ENCODE results near the gene CHCHD1. TPM values are rescaled to one million over a fixed set of nuclear protein-coding genes. Genes with fewer than 3 reads are reported as not detected.

Gene CHCHD1
- total and polyA plus RNA-seq, 4 experiments from 2014 or later = 21.8 to 56.0 (median 28.5) TPM

GRCh38 chr10:73818402-73818801 is 36.6 kb downstream of the CHCHD1 start:
- intact Hi-C loops (cut with micrococcal nuclease) = no loop called here
- no peak overlapping the region for H3K4me3 Mint-ChIP-seq
- no peaks in the 10 kb centered on the region for H3K9me3 ChIP-seq (ENCODE audit: control insufficient read depth in 1 of 2, low read length in 2 of 2)
- no peaks in the 10 kb centered on the region for H3K4me1 ChIP-seq (ENCODE audit: insufficient read depth, low read length)
- no peak for DNase-seq
- no peak overlapping the region for H3K27ac ChIP-seq (ENCODE audit: low read depth, low read length)
- peaks cover 47% of the 10 kb centered on the region for H3K36me3 ChIP-seq (ENCODE audit: insufficient read depth, low read length)
- ChIA-PET CTCF (ENCODE audit: partially characterized antibody) (interaction anchor here (1.0 kb wide), 1 partner anchor 61 kb away, joined by 3 read pairs; no protein-coding TSS in a partner anchor), POLR2A (ENCODE audit: partially characterized antibody) (interaction anchor here (1.6 kb wide), 1 partner anchor 46 kb away, joined by 6 read pairs; a partner anchor contains a TSS)
- H3K27ac Mint-ChIP-seq = peak overlapping the region in 2 of 7 donors; percentile 42 to 70
- no peaks in the 10 kb centered on the region for H3K9me3 Mint-ChIP-seq
- no peaks in the 10 kb centered on the region for H3K27me3 Mint-ChIP-seq
- H3K4me1 Mint-ChIP-seq = peaks cover 0 to 4% (median 2%) of the 10 kb centered on the region in 4 donors
- H3K36me3 Mint-ChIP-seq = peaks cover 49 to 69% of the 10 kb centered on the region in 2 donors
- H3K27me3 ChIP-seq (ENCODE audit: insufficient read depth, low read length) = no peaks in the 10 kb centered on the region
- H3K4me3 ChIP-seq (ENCODE audit: low read length in 2 of 2) = no peak overlapping the region

DNA sequence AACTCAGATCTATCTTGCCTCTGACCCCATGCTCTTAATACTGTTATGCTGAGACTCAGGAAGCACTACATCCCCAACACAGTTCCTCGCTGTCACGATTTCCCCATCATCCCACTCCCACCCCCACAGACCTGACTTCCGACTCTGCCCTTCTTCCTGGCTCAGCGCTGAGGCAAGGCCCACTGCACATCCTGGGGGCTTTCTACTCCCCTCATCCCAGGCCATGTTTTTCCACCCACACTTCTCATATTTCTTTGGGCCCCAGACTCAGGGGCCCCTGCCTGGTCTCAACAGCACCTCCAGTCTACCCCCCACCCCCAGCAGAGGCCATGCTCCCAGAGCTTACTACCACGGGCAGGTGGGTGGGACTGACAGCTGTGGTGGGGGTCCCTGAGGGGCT is 37.2 kb downstream of the CHCHD1 start:
- Mint-ChIP-seq H3K4me1 (peaks cover 0 to 3% (median under 1%) of the 10 kb centered on the region in 4 donors), H3K27me3 (no peaks in the 10 kb centered on the region), H3K27ac (peak overlapping the region in 3 of 7 donors; percentile 13 to 29 (median 25)), H3K4me3 (no peak overlapping the region), H3K9me3 (no peaks in the 10 kb centered on the region), H3K36me3 (peaks cover 44 to 70% of the 10 kb centered on the region in 2 donors)
- Histone ChIP-seq H3K27me3 (ENCODE audit: insufficient read depth, low read length) (no peaks in the 10 kb centered on the region), H3K27ac (ENCODE audit: low read depth, low read length) (no peak overlapping the region), H3K4me1 (ENCODE audit: insufficient read depth, low read length) (no peaks in the 10 kb centered on the region), H3K9me3 (ENCODE audit: control insufficient read depth in 1 of 2, low read length in 2 of 2) (no peaks in the 10 kb centered on the region), H3K4me3 (ENCODE audit: low read length in 2 of 2) (no peak overlapping the region), H3K36me3 (ENCODE audit: insufficient read depth, low read length) (peaks cover 47% of the 10 kb centered on the region)
- no peak for DNase-seq
- intact Hi-C loops (cut with micrococcal nuclease) = no loop called here
- ChIA-PET POLR2A (ENCODE audit: partially characterized antibody) (interaction anchor here (1.6 kb wide), 1 partner anchor 47 kb away, joined by 6 read pairs; a partner anchor contains a TSS), CTCF (ENCODE audit: partially characterized antibody) (interaction anchor here (0.5 to 1.0 kb wide), 2 partner anchors 60 to 139 kb away, joined by 3 to 4 read pairs; no protein-coding TSS in a partner anchor)

GRCh38 chr10:73819513-73820093 is 37.8 kb downstream of the CHCHD1 start:
- ChIA-PET POLR2A (ENCODE audit: partially characterized antibody) (interaction anchor here (1.6 kb wide), 1 partner anchor 47 kb away, joined by 6 read pairs; a partner anchor contains a TSS), CTCF (ENCODE audit: partially characterized antibody) (interaction anchor here (0.5 kb wide), 1 partner anchor 139 kb away, joined by 4 read pairs; no protein-coding TSS in a partner anchor)
- intact Hi-C loops (cut with micrococcal nuclease) = no loop called here

GRCh38 chr10:73823391-73823790 is 41.5 kb downstream of the CHCHD1 start:
- peaks cover 31 to 70% of the 10 kb centered on the region in 2 donors for H3K36me3 Mint-ChIP-seq
- Histone ChIP-seq H3K4me3 (ENCODE audit: low read length in 2 of 2) (no peak overlapping the region), H3K4me1 (ENCODE audit: insufficient read depth, low read length) (no peaks in the 10 kb centered on the region), H3K9me3 (ENCODE audit: control insufficient read depth in 1 of 2, low read length in 2 of 2) (no peaks in the 10 kb centered on the region), H3K27ac (ENCODE audit: low read depth, low read length) (no peak overlapping the region), H3K36me3 (ENCODE audit: insufficient read depth, low read length) (peaks cover 32% of the 10 kb centered on the region), H3K27me3 (ENCODE audit: insufficient read depth, low read length) (no peaks in the 10 kb centered on the region)
- DNase-seq = no peak
- intact Hi-C loops (cut with micrococcal nuclease) = no loop called here
- ChIA-PET POLR2A (ENCODE audit: partially characterized antibody) (no interaction called here), CTCF (ENCODE audit: partially characterized antibody) (interaction anchor here (2.3 kb wide), 1 partner anchor 56 kb away, joined by 8 read pairs; no protein-coding TSS in a partner anchor)
- peak overlapping the region in 3 of 7 donors; percentile 36 to 61 (median 60) for H3K27ac Mint-ChIP-seq
- H3K27me3 Mint-ChIP-seq = no peaks in the 10 kb centered on the region
- H3K9me3 Mint-ChIP-seq = no peaks in the 10 kb centered on the region
- H3K4me1 Mint-ChIP-seq = peaks cover 0 to 3% (median under 1%) of the 10 kb centered on the region in 4 donors
- no peak overlapping the region for H3K4me3 Mint-ChIP-seq

More at GRCh38 chr10:73819513-73820093, 37.8 kb downstream of the CHCHD1 start:
- H3K36me3 ChIP-seq (ENCODE audit: insufficient read depth, low read length) = peaks cover 47% of the 10 kb centered on the region
- no peak overlapping the region for H3K4me3 ChIP-seq (ENCODE audit: low read length in 2 of 2)
- no peaks in the 10 kb centered on the region for H3K9me3 ChIP-seq (ENCODE audit: control insufficient read depth in 1 of 2, low read length in 2 of 2)
- no peak overlapping the region for H3K4me3 Mint-ChIP-seq
- no peak for DNase-seq
- H3K27me3 Mint-ChIP-seq = no peaks in the 10 kb centered on the region
- H3K4me1 ChIP-seq (ENCODE audit: insufficient read depth, low read length) = no peaks in the 10 kb centered on the region
- no peaks in the 10 kb centered on the region for H3K27me3 ChIP-seq (ENCODE audit: insufficient read depth, low read length)
- H3K27ac Mint-ChIP-seq = peak overlapping the region in 3 of 7 donors; percentile 17 to 83 (median 65)
- peaks cover 0 to 3% (median under 1%) of the 10 kb centered on the region in 4 donors for H3K4me1 Mint-ChIP-seq
- peaks cover 41 to 74% of the 10 kb centered on the region in 2 donors for H3K36me3 Mint-ChIP-seq
- H3K27ac ChIP-seq (ENCODE audit: low read depth, low read length) = no peak overlapping the region
- H3K9me3 Mint-ChIP-seq = no peaks in the 10 kb centered on the region

- H3K9me3 Mint-ChIP-seq = no peaks in the 10 kb centered on the region
- ChIA-PET CTCF (ENCODE audit: partially characterized antibody) (no interaction called here), POLR2A (ENCODE audit: partially characterized antibody) (interaction anchor here (2.0 kb wide), 1 partner anchor 12 kb away, joined by 4 read pairs; no protein-coding TSS in a partner anchor)
- peaks cover 32% of the 10 kb centered on the region for H3K36me3 ChIP-seq (ENCODE audit: insufficient read depth, low read length)
- H3K9me3 ChIP-seq (ENCODE audit: control insufficient read depth in 1 of 2, low read length in 2 of 2) = no peaks in the 10 kb centered on the region
- peaks cover 25 to 63% of the 10 kb centered on the region in 2 donors for H3K36me3 Mint-ChIP-seq
- peak overlapping the region in 1 of 7 donors; percentile 13 for H3K27ac Mint-ChIP-seq
- peaks cover 0 to 2% (median 0%) of the 10 kb centered on the region in 4 donors for H3K4me1 Mint-ChIP-seq
- no peak overlapping the region for H3K4me3 Mint-ChIP-seq
- intact Hi-C loops (cut with micrococcal nuclease) = no loop called here
- no peaks in the 10 kb centered on the region for H3K4me1 ChIP-seq (ENCODE audit: insufficient read depth, low read length)
- H3K27me3 Mint-ChIP-seq = no peaks in the 10 kb centered on the region
- DNase-seq = no peak
- no peak overlapping the region for H3K27ac ChIP-seq (ENCODE audit: low read depth, low read length)
- no peak overlapping the region for H3K4me3 ChIP-seq (ENCODE audit: low read length in 2 of 2)
- H3K27me3 ChIP-seq (ENCODE audit: insufficient read depth, low read length) = no peaks in the 10 kb centered on the region
These were observed 42.4 kb downstream of the CHCHD1 start for GRCh38 chr10:73824146-73824725.

- Histone ChIP-seq H3K36me3 (ENCODE audit: insufficient read depth, low read length) (peaks cover 23% of the 10 kb centered on the region), H3K9me3 (ENCODE audit: control insufficient read depth in 1 of 2, low read length in 2 of 2) (no peaks in the 10 kb centered on the region), H3K27ac (ENCODE audit: low read depth, low read length) (no peak overlapping the region), H3K4me3 (ENCODE audit: low read length in 2 of 2) (no peak overlapping the region), H3K4me1 (ENCODE audit: insufficient read depth, low read length) (no peaks in the 10 kb centered on the region), H3K27me3 (ENCODE audit: insufficient read depth, low read length) (no peaks in the 10 kb centered on the region)
- Mint-ChIP-seq H3K27ac (peak overlapping the region in 1 of 7 donors; percentile 29), H3K27me3 (no peaks in the 10 kb centered on the region), H3K4me1 (peaks cover 0 to under 1% (median 0%) of the 10 kb centered on the region in 4 donors), H3K4me3 (no peak overlapping the region), H3K36me3 (peaks cover 16 to 54% of the 10 kb centered on the region in 2 donors), H3K9me3 (no peaks in the 10 kb centered on the region)
- ChIA-PET CTCF (ENCODE audit: partially characterized antibody) (no interaction called here), POLR2A (ENCODE audit: partially characterized antibody) (no interaction called here)
- DNase-seq = no peak
- intact Hi-C loops (cut with micrococcal nuclease) = no loop called here
These were observed 45.7 kb downstream of the CHCHD1 start for GRCh38 chr10:73827346-73828089.

DNA sequence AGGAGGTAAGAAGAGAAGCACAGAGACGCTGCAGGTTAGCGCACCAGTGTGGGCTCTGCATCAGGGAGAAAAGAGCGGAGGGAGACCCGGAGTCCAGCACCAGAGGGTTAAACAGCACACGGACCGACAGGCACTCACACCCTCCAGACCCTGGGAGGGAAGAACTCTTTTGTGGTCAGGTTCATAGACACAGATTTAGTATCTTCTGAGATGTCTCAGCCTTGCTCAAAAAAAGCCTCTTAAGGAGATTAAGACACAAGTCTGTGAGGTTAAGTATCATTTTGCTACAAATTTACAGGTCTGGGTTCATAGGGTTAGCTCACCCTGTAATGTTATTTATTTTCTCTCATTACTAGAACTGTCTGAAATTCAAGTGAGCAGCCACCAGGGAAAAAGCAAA is 46.3 kb downstream of the CHCHD1 start:
- POLR2A ChIA-PET (ENCODE audit: partially characterized antibody) = no interaction called here
- no peak overlapping the region for H3K27ac ChIP-seq (ENCODE audit: low read depth, low read length)
- no peaks in the 10 kb centered on the region for H3K27me3 ChIP-seq (ENCODE audit: insufficient read depth, low read length)
- Mint-ChIP-seq H3K9me3 (no peaks in the 10 kb centered on the region), H3K4me3 (no peak overlapping the region), H3K36me3 (peaks cover 14 to 51% of the 10 kb centered on the region in 2 donors), H3K27ac (no peak overlapping the region), H3K4me1 (no peaks in the 10 kb centered on the region), H3K27me3 (no peaks in the 10 kb centered on the region)
- peaks cover 22% of the 10 kb centered on the region for H3K36me3 ChIP-seq (ENCODE audit: insufficient read depth, low read length)
- no peak for DNase-seq
- no peaks in the 10 kb centered on the region for H3K9me3 ChIP-seq (ENCODE audit: control insufficient read depth in 1 of 2, low read length in 2 of 2)
- H3K4me1 ChIP-seq (ENCODE audit: insufficient read depth, low read length) = no peaks in the 10 kb centered on the region
- CTCF ChIA-PET (ENCODE audit: partially characterized antibody) = interaction anchor here (0.9 kb wide), 1 partner anchor 52 kb away, joined by 3 read pairs; no protein-coding TSS in a partner anchor
- intact Hi-C loops (cut with micrococcal nuclease) = no loop called here
- no peak overlapping the region for H3K4me3 ChIP-seq (ENCODE audit: low read length in 2 of 2)
